Bronchial epithelial cell (primary cell): ENCODE results near the gene SMIM13. TPM values are rescaled to one million over a fixed set of nuclear protein-coding genes. Genes with fewer than 3 reads are reported as not detected.

Experiments used
- DNase-seq: peaks from one replicate; pipeline ENCODE4 v3.0.0-alpha.2; 2010; ENCODE audit warnings: low read depth
- FAIRE-seq: peaks from 2 replicates; lab custom pipeline; 2011; peaks lifted over from hg19 to GRCh38; lab: Jason Lieb, UNC
- H3K27me3 ChIP-seq: 2 replicates; pipeline ENCODE4 v1.5.1; 2011; ENCODE audit warnings: low read length; ENCODE audit not compliant: control insufficient read depth, insufficient read depth
- H3K36me3 ChIP-seq: 2 replicates; pipeline ENCODE4 v1.5.1; 2011; ENCODE audit warnings: low read length; ENCODE audit not compliant: control insufficient read depth, insufficient read depth
- H3K4me3 ChIP-seq: 2 replicates; pipeline ENCODE4 v1.5.1; 2011; ENCODE audit warnings: mild to moderate bottlenecking, low read depth, low read length, control low read depth
- CTCF ChIP-seq: IDR thresholded peaks from 2 replicates; pipeline ENCODE4 v1.5.1; 2011; ENCODE audit warnings: mild to moderate bottlenecking, moderate library complexity, low read length, control low read depth, inconsistent platforms; ENCODE audit not compliant: insufficient read depth, severe bottlenecking
- total RNA-seq: library from RNA; depleted of rRNA; stranded (reverse); fragments of >200 nt; gene quantifications from 2 replicates; pipeline ENCODE4 v1.2.1, GENCODE V29; 2014

Gene SMIM13
- total RNA-seq, 1 donor from 2014 or later, result 17.1 TPM

- no peak for TF ChIP-seq CTCF
- DNase-seq (peak; percentile 64), FAIRE-seq (no peak)
- Histone ChIP-seq H3K27me3 (no peaks in the 10 kb centered on the region), H3K36me3 (no peaks in the 10 kb centered on the region), H3K4me3 (no peak overlapping the region)
These were observed 26.8 kb downstream of the SMIM13 start for GRCh38 chr6:11120271-11121005.

DNA sequence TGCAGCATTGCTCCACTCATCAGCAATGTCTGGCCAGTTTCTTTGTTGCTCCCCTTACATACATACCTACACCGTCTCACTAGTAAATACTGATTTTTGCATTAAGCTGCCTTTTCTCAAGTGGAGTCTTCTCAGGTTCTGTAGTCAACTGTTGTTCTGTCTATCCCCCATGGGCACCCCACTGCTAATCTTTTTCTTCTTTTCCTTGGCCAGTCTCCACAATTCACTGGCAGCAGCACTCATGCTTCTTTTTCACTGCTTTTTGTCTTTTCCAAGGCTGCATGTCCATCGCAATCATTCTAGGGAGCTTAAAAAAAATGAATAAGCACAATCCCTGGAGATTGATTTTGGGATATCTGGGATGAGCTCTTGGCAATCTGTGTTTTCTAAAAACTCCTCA, 28.2 kb downstream of the SMIM13 start:
- H3K4me3 ChIP-seq, result no peak overlapping the region
- DNase-seq (no peak), FAIRE-seq (no peak)
- H3K27me3 ChIP-seq, result no peaks in the 10 kb centered on the region
- peaks cover 2% of the 10 kb centered on the region for H3K36me3 ChIP-seq
- no peak for TF ChIP-seq CTCF

GRCh38 chr6:11122380-11122779, 28.7 kb downstream of the SMIM13 start:
- DNase-seq, result no peak
- no peak overlapping the region for H3K4me3 ChIP-seq
- H3K27me3 ChIP-seq, result no peaks in the 10 kb centered on the region
- FAIRE-seq, result no peak
- TF ChIP-seq CTCF, result no peak
- peaks cover 4% of the 10 kb centered on the region for H3K36me3 ChIP-seq

DNA sequence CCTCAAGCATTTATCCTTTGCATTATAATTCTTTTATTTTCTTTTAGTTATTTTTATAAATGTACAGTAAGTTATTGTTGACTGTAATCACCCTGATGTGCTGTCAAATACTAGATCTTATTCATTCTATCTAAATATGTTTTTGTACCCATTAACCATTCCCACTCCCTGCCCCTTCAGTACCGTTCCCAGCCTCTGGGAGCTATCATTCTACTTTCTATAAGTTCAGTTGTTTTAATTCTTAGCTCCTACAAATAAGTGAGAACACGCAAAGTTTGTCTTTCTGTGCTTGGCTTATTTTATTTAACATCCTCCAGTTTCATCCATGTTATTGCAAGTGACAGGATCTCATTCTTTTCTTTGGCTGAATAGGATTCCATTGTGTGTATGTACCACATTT, 30.3 kb downstream of the SMIM13 start:
- H3K4me3 ChIP-seq, result no peak overlapping the region
- TF ChIP-seq CTCF, result no peak
- no peak for DNase-seq
- FAIRE-seq, result no peak
- H3K36me3 ChIP-seq, result peaks cover 5% of the 10 kb centered on the region
- no peaks in the 10 kb centered on the region for H3K27me3 ChIP-seq

DNA sequence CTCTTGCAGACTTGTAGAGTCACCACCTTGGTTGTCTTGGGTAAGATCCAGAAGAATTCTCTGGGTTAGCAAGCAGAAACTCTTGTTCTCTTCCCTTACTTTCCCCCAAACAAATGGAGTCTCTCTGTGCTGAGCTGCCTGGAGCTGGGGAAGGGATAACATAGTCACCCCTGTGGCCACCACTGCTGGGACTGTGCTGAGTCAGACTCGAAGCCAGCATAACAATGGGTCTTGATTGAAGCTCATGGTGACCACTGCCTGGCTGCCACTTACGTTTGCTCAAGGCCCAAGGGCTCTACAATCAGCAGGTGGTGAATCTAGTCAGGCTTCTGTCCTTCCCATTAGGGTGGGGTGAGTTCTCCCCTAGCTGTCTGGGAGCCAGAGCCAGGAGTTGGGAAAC, 33.2 kb downstream of the SMIM13 start:
- FAIRE-seq, result peak; percentile 36
- TF ChIP-seq CTCF, result no peak
- no peak for DNase-seq
- Histone ChIP-seq H3K36me3 (peaks cover 5% of the 10 kb centered on the region), H3K27me3 (no peaks in the 10 kb centered on the region), H3K4me3 (no peak overlapping the region)

- FAIRE-seq, result no peak
- TF ChIP-seq CTCF, result no peak
- H3K36me3 ChIP-seq, result peaks cover 5% of the 10 kb centered on the region
- DNase-seq, result no peak
- H3K27me3 ChIP-seq, result no peaks in the 10 kb centered on the region
- H3K4me3 ChIP-seq, result no peak overlapping the region
These were observed 35.0 kb downstream of the SMIM13 start for GRCh38 chr6:11128608-11129007.
